GM12878 (cell line): ENCODE data around the gene GPR179. TPM values are rescaled to one million over a fixed set of nuclear protein-coding genes. Genes with fewer than 3 reads are reported as not detected.
A peak's percentile ranks its signal among the peaks of the same experiment; 100 is the strongest.

ENCODE experiments used
- CBX5 ChIP-seq: sonication (generic); IDR thresholded peaks from 2 replicates; pipeline ENCODE4 v1.6.1; 2016; ENCODE audit warnings: low read depth, moderate library complexity, mild to moderate bottlenecking, inconsistent platforms
- CHD2 ChIP-seq: IDR thresholded peaks from 2 replicates; pipeline ENCODE4 v1.6.1; 2011; ENCODE audit warnings: low read depth, low read length, improper control_type of control experiment, borderline replicate concordance
- DPF2 ChIP-seq: fragments of 450-650 bp; IDR thresholded peaks from 2 replicates; pipeline ENCODE4 v1.6.1; 2017; ENCODE audit warnings: mild to moderate bottlenecking
- ELK1 ChIP-seq: IDR thresholded peaks from 2 replicates; pipeline ENCODE4 v1.6.1; 2012; ENCODE audit warnings: low read depth, low read length, improper control_type of control experiment
- GATAD2B ChIP-seq: fragments of 450-650 bp; conservative IDR thresholded peaks from 2 replicates; pipeline ENCODE4 v1.6.1; 2017; ENCODE audit warnings: low read depth, mild to moderate bottlenecking, moderate library complexity
- IKZF1 ChIP-seq: fragments of 450-650 bp; conservative IDR thresholded peaks from 2 replicates; pipeline ENCODE4 v1.6.1; 2017; ENCODE audit warnings: antibody characterized with exemption, mild to moderate bottlenecking
- IKZF2 ChIP-seq, 2 experiments: fragments of 450-650 bp; IDR thresholded peaks; 2 replicates each; pipeline ENCODE4 v1.6.1; 2017; ENCODE audit warnings: mild to moderate bottlenecking in 2 of 2, moderate library complexity in 2 of 2
- JUNB ChIP-seq: IDR thresholded peaks from 2 replicates; pipeline ENCODE4 v1.6.1; 2016; ENCODE audit warnings: antibody characterized with exemption, mild to moderate bottlenecking
- LARP7 ChIP-seq: fragments of 450-650 bp; IDR thresholded peaks from 2 replicates; pipeline ENCODE4 v1.6.1; 2017; ENCODE audit warnings: mild to moderate bottlenecking
- MXI1 ChIP-seq: fragments of 150-350 bp; IDR thresholded peaks from 2 replicates; pipeline ENCODE4 v1.6.1; 2011; ENCODE audit warnings: low read depth, mild to moderate bottlenecking, inconsistent platforms, low read length, improper control_type of control experiment
- NFIC ChIP-seq: IDR thresholded peaks from 2 replicates; pipeline ENCODE4 v1.6.1; 2012; ENCODE audit warnings: low read depth, mild to moderate bottlenecking, inconsistent platforms, low read length, moderate library complexity
- POLR2A ChIP-seq: IDR thresholded peaks from 2 replicates; pipeline ENCODE4 v1.6.1; 2011; ENCODE audit warnings: low read depth, mild to moderate bottlenecking, low read length
- RFX5 ChIP-seq: IDR thresholded peaks from 2 replicates; pipeline ENCODE4 v1.6.1; 2011; ENCODE audit warnings: low read depth, low read length, improper control_type of control experiment
- SKIL ChIP-seq: fragments of 450-650 bp; IDR thresholded peaks from 2 replicates; pipeline ENCODE4 v1.6.1; 2017; ENCODE audit warnings: mild to moderate bottlenecking, low read depth, inconsistent platforms; ENCODE audit not compliant: poor library complexity, severe bottlenecking
- SP1 ChIP-seq: IDR thresholded peaks from one replicate; pipeline ENCODE4 v1.6.1; 2011; ENCODE audit warnings: low read depth, low read length
- SRF ChIP-seq, 2 experiments: IDR thresholded peaks; 2 replicates each; pipeline ENCODE4 v1.6.1; 2011; ENCODE audit warnings: low read depth in 2 of 2, low read length in 2 of 2, mild to moderate bottlenecking in 1 of 2, moderate library complexity in 1 of 2
- TBL1XR1 ChIP-seq: IDR thresholded peaks from 2 replicates; pipeline ENCODE4 v1.6.1; 2012; ENCODE audit warnings: low read depth, low read length, improper control_type of control experiment
- ZBTB40 ChIP-seq: fragments of 450-650 bp; IDR thresholded peaks from 2 replicates; pipeline ENCODE4 v1.6.1; 2016; ENCODE audit warnings: mild to moderate bottlenecking, moderate library complexity, borderline replicate concordance
- ZNF207 ChIP-seq: fragments of 450-650 bp; IDR thresholded peaks from 2 replicates; pipeline ENCODE4 v1.6.1; 2014; ENCODE audit warnings: antibody characterized with exemption, mild to moderate bottlenecking, borderline replicate concordance
- ZNF274 ChIP-seq: IDR thresholded peaks from one replicate; pipeline ENCODE4 v1.8.0; 2011; ENCODE audit not compliant: insufficient read length, insufficient read depth
- polyA plus RNA-seq, 11 experiments: library from polyadenylated mRNA; depleted of rRNA in 4 of 11; unstranded in 6 of 11; stranded (reverse) in 5 of 11; fragments of >200 nt; fragmentation: Nextera tagmentation in 4 of 11; fragmentation: Illumina TruSeq in 1 of 11; extraction: Ambion mirVana in 4 of 11; extraction: Trizol in 1 of 11; gene quantifications; 1 replicate in 1 of 11; 2 replicates in 10 of 11; pipeline versions ENCODE4 v1.2.1 to v1.2.3, GENCODE V29; 2011 to 2016; ENCODE audit warnings: inconsistent platforms in 2 of 11, missing spikeins in 2 of 11, low read depth in 1 of 11
- total RNA-seq, 4 experiments: library from RNA; depleted of rRNA in 3 of 4; stranded (reverse); fragments of >200 nt in 3 of 4; fragmentation: Illumina TruSeq in 1 of 4; extraction: Trizol in 1 of 4; gene quantifications; 2 replicates each; pipeline versions ENCODE4 v1.2.1 to v1.2.3, GENCODE V29; 2013 to 2021
- TF ChIP-seq, protein P1 (sequence below): IDR thresholded peaks from 2 replicates; pipeline ENCODE4 v1.6.1; 2012; ENCODE audit warnings: low read depth, low read length, improper control_type of control experiment
- TF ChIP-seq, protein P2 (sequence below): IDR thresholded peaks from 2 replicates; pipeline ENCODE4 v1.6.1; 2012; ENCODE audit warnings: low read length, inconsistent platforms

The GPR179 gene
- total and polyA plus RNA-seq, 10 of the 15 experiments (the other 5 are each of a cell fraction or from before 2014, with no cell fraction given) = under 0.01 to 0.08 (median 0.01) TPM; not detected in 3

GRCh38 chr17:38351412-38352222 lies 7.9 kb upstream of the GPR179 start, which contains the start of gene SOCS7 (continued):
- TF ChIP-seq ZBTB40 (peak; percentile 53; the same call in 1 of the 2 replicates), IKZF1 (peak; percentile 80), JUNB (peak; percentile 46), DPF2 (peak; percentile 22; the same call in 1 of the 2 replicates), ZNF207 (no peak; the same call in 1 of the 2 replicates), SKIL (no peak), CHD2 (no peak), CBX5 (no peak), LARP7 (0 out of 2 replicates have a peak, but pooled peaks have one; percentile 61), IKZF2 (IDR thresholded peaks at IDR 0.05) (peak; percentile 43 to 59; a peak in 2 of 4 replicates), NFIC (no peak), POLR2A (peak; percentile 94), TBL1XR1 (no peak), MXI1 (peak; percentile 56; the same call in 1 of the 2 replicates), RFX5 (peak; percentile 69; the same call in 1 of the 2 replicates), ZNF274 (no peak), ELK1 (peak; percentile 81), GATAD2B (peak; percentile 69), SP1 (peak; percentile 55), SRF (IDR thresholded peaks at IDR 0.05; ENCODE audit: low read depth in 2 of 2, low read length in 2 of 2) (no peak)
- TF ChIP-seq, protein P1, sequence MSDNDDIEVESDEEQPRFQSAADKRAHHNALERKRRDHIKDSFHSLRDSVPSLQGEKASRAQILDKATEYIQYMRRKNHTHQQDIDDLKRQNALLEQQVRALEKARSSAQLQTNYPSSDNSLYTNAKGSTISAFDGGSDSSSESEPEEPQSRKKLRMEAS = peak; percentile 85; the same call in 1 of the 2 replicates
- TF ChIP-seq, protein P2, sequence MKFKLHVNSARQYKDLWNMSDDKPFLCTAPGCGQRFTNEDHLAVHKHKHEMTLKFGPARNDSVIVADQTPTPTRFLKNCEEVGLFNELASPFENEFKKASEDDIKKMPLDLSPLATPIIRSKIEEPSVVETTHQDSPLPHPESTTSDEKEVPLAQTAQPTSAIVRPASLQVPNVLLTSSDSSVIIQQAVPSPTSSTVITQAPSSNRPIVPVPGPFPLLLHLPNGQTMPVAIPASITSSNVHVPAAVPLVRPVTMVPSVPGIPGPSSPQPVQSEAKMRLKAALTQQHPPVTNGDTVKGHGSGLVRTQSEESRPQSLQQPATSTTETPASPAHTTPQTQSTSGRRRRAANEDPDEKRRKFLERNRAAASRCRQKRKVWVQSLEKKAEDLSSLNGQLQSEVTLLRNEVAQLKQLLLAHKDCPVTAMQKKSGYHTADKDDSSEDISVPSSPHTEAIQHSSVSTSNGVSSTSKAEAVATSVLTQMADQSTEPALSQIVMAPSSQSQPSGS = no peak
